Bronchial epithelial cell (primary cell): Measurements from ENCODE around the gene SERPINI2. TPM values are rescaled to one million over a fixed set of nuclear protein-coding genes. Genes with fewer than 3 reads are reported as not detected.

Experiments
- DNase-seq: peaks from one replicate; pipeline ENCODE4 v3.0.0-alpha.2; 2010; ENCODE audit warnings: low read depth
- FAIRE-seq: peaks from 2 replicates; lab custom pipeline; 2011; peaks lifted over from hg19 to GRCh38; lab: Jason Lieb, UNC
- H3K27me3 ChIP-seq: 2 replicates; pipeline ENCODE4 v1.5.1; 2011; ENCODE audit warnings: low read length; ENCODE audit not compliant: control insufficient read depth, insufficient read depth
- H3K36me3 ChIP-seq: 2 replicates; pipeline ENCODE4 v1.5.1; 2011; ENCODE audit warnings: low read length; ENCODE audit not compliant: control insufficient read depth, insufficient read depth
- H3K4me3 ChIP-seq: 2 replicates; pipeline ENCODE4 v1.5.1; 2011; ENCODE audit warnings: mild to moderate bottlenecking, low read depth, low read length, control low read depth
- CTCF ChIP-seq: IDR thresholded peaks from 2 replicates; pipeline ENCODE4 v1.5.1; 2011; ENCODE audit warnings: mild to moderate bottlenecking, moderate library complexity, low read length, control low read depth, inconsistent platforms; ENCODE audit not compliant: insufficient read depth, severe bottlenecking
- total RNA-seq: library from RNA; depleted of rRNA; stranded (reverse); fragments of >200 nt; gene quantifications from 2 replicates; pipeline ENCODE4 v1.2.1, GENCODE V29; 2014

SERPINI2 gene
- total RNA-seq, 1 donor from 2014 or later, result not detected

- TF ChIP-seq CTCF, result no peak
- no peak for DNase-seq
- Histone ChIP-seq H3K36me3 (no peaks in the 10 kb centered on the region), H3K4me3 (no peak overlapping the region), H3K27me3 (no peaks in the 10 kb centered on the region)
- FAIRE-seq, result no peak
Observed at GRCh38 chr3:167483708-167484475, 10.1 kb upstream of the SERPINI2 start.

GRCh38 chr3:167481164-167481563, 7.3 kb upstream of the SERPINI2 start:
- H3K27me3 ChIP-seq, result no peaks in the 10 kb centered on the region
- DNase-seq (no peak), FAIRE-seq (no peak)
- TF ChIP-seq CTCF, result no peak
- H3K4me3 ChIP-seq, result no peak overlapping the region
- H3K36me3 ChIP-seq, result no peaks in the 10 kb centered on the region

- H3K27me3 ChIP-seq, result no peaks in the 10 kb centered on the region
- no peak overlapping the region for H3K4me3 ChIP-seq
- DNase-seq, result peak; percentile 49
- no peak for FAIRE-seq
- no peaks in the 10 kb centered on the region for H3K36me3 ChIP-seq
- TF ChIP-seq CTCF, result no peak
Observed at GRCh38 chr3:167480748-167481147, 6.9 kb upstream of the SERPINI2 start.

- Histone ChIP-seq H3K36me3 (no peaks in the 10 kb centered on the region), H3K4me3 (no peak overlapping the region), H3K27me3 (no peaks in the 10 kb centered on the region)
- FAIRE-seq, result no peak
- no peak for DNase-seq
- no peak for TF ChIP-seq CTCF
Observed at GRCh38 chr3:167469381-167469780, 4.5 kb downstream of the SERPINI2 start.

GRCh38 chr3:167467848-167468611, 5.8 kb downstream of the SERPINI2 start:
- no peaks in the 10 kb centered on the region for H3K36me3 ChIP-seq
- no peak for FAIRE-seq

More at GRCh38 chr3:167467848-167468611, 5.8 kb downstream of the SERPINI2 start:
- Histone ChIP-seq H3K4me3 (no peak overlapping the region), H3K27me3 (no peaks in the 10 kb centered on the region)
- no peak for DNase-seq
- TF ChIP-seq CTCF, result no peak
